Neural progenitor cell (in vitro differentiated cells): ENCODE measurements around the gene SLC16A6.

Source experiments
- CTCF ChIP-seq: fragments of 200-600 bp; sonication (generic); IDR thresholded peaks from 2 replicates; pipeline ENCODE4 v1.5.1; 2017; ENCODE audit warnings: antibody characterized with exemption, mild to moderate bottlenecking
- EZH2 ChIP-seq: fragments of 200-600 bp; sonication (generic); IDR thresholded peaks from 2 replicates; pipeline ENCODE4 v1.6.1; 2017; ENCODE audit warnings: antibody characterized with exemption, mild to moderate bottlenecking, moderate library complexity

- no peak for TF ChIP-seq CTCF
- TF ChIP-seq EZH2 = no peak
Measured at GRCh38 chr17:68294196-68294555, 3.2 kb upstream of the SLC16A6 start.
